Mucosa of stomach (tissue), 1 donor: ENCODE results near the gene STK32C.

ENCODE experiments used
- H3K27me3 ChIP-seq: one replicate; pipeline ENCODE4 v1.7.0; 2013; ENCODE audit warnings: mild to moderate bottlenecking, low read length; ENCODE audit not compliant: control insufficient read depth, insufficient read depth
- H3K36me3 ChIP-seq: one replicate; pipeline ENCODE4 v1.7.0; 2013; ENCODE audit warnings: low read length; ENCODE audit not compliant: control insufficient read depth, insufficient read depth
- H3K4me1 ChIP-seq: one replicate; pipeline ENCODE4 v1.7.0; 2013; ENCODE audit warnings: mild to moderate bottlenecking, low read length; ENCODE audit not compliant: control insufficient read depth, insufficient read depth
- H3K4me3 ChIP-seq: one replicate; pipeline ENCODE4 v1.7.0; 2013; ENCODE audit warnings: low read length
- H3K9ac ChIP-seq: one replicate; pipeline ENCODE4 v1.7.0; 2013; ENCODE audit warnings: mild to moderate bottlenecking, low read length, moderate library complexity
- H3K9me3 ChIP-seq: one replicate; pipeline ENCODE4 v1.7.0; 2013; ENCODE audit warnings: mild to moderate bottlenecking, low read length, moderate library complexity; ENCODE audit not compliant: control insufficient read depth
- donor health status: Pancreatic carcinoma.

The STK32C gene

GRCh38 chr10:132249226-132249724 is 58.5 kb downstream of the STK32C start:
- Histone ChIP-seq H3K36me3 (no peaks in the 10 kb centered on the region), H3K4me1 (peaks cover 8% of the 10 kb centered on the region), H3K27me3 (peaks cover 4% of the 10 kb centered on the region), H3K9ac (no peak overlapping the region), H3K4me3 (no peak overlapping the region), H3K9me3 (no peaks in the 10 kb centered on the region)

DNA sequence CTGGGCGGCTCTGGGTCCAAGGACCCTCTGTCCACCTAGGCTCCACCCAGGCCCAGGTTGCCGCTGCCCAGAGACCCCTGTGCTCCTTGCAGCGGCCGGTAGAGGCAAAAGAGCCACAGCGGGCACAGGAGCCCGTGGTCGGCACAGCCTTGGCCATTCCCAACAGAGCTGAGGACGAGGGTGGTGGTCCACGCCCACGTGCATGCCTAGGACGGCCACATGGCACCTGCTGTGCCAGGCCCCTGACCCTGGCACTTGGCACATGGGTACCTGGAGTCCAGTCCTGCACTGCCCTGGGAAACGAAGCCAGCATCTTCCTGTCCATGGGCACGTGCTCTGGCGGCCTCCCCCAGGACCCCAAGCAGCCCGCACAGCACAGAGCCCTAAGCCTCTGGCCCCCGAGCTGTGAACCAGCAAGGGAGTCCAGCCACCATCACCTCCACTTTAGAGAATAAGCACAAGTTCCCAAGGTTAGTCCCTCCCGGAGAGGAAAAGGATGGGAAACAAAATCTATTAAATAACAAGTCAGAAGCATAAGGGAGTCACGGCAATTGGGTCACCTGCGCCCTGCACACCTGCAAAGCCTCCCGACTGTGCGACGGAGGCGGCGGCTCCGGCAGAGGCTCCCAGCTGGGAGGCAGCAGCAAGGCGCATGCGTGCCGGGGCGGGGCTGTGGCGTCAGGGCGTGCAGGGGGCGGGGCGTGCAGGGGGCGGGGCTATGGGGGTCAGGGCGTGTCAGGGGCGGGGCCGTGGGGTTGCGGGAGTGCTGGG is 59.1 kb downstream of the STK32C start:
- no peak overlapping the region for H3K9ac ChIP-seq

DNA sequence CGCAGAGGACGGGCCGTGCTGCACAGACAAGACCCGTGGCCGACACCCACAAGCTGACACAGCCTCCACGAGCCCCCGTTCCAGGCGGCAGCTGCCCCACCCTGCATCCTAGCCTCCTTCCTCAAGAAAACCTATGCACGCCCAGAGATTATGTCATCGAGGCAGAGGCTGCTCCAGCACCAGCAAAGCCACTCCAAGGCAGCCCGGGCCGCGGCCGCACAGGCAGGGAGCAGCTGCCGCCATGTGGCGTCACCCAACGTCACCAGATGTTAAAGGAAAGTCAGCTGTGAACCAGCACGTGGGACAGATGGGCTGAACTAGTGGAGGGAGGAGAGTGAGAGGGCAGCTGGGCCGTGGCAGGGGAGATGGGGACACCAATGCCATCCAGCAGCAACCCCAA is 59.8 kb downstream of the STK32C start:
- H3K9me3 ChIP-seq, result no peaks in the 10 kb centered on the region
- H3K36me3 ChIP-seq, result no peaks in the 10 kb centered on the region
- peaks cover 8% of the 10 kb centered on the region for H3K4me1 ChIP-seq
- H3K9ac ChIP-seq, result no peak overlapping the region
- peaks cover 4% of the 10 kb centered on the region for H3K27me3 ChIP-seq
- no peak overlapping the region for H3K4me3 ChIP-seq

More for the DNA sequence above, 59.1 kb downstream of the STK32C start:
- Histone ChIP-seq H3K9me3 (no peaks in the 10 kb centered on the region), H3K4me1 (peaks cover 8% of the 10 kb centered on the region), H3K4me3 (no peak overlapping the region), H3K27me3 (peaks cover 4% of the 10 kb centered on the region), H3K36me3 (no peaks in the 10 kb centered on the region)

DNA sequence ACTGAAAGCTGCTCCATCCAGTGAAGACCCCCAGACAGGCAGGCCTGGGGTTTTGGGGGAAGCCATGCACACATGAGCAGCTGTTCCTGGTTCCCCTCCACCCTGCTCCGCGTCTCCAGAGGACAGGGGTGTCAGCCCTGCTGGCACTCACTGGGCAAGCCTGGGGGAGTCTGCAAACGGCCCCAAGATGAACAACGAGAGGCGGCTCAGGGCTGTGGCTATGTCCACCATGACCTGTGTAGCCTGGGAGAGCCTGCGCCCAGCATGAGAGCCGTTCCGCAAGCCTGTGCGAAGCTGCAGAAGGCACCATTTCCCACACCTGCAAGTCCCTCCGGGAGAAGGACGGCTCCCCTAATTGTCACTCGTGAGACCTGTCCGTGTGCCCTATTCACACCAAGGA is 61.5 kb downstream of the STK32C start:
- Histone ChIP-seq H3K4me3 (no peak overlapping the region), H3K27me3 (peaks cover 4% of the 10 kb centered on the region), H3K9ac (no peak overlapping the region), H3K36me3 (no peaks in the 10 kb centered on the region), H3K9me3 (no peaks in the 10 kb centered on the region), H3K4me1 (peaks cover 8% of the 10 kb centered on the region)

GRCh38 chr10:132245056-132245455 is 62.7 kb downstream of the STK32C start:
- Histone ChIP-seq H3K36me3 (no peaks in the 10 kb centered on the region), H3K9me3 (no peaks in the 10 kb centered on the region), H3K27me3 (peaks cover 4% of the 10 kb centered on the region), H3K4me3 (no peak overlapping the region), H3K4me1 (peaks cover 8% of the 10 kb centered on the region), H3K9ac (no peak overlapping the region)

DNA sequence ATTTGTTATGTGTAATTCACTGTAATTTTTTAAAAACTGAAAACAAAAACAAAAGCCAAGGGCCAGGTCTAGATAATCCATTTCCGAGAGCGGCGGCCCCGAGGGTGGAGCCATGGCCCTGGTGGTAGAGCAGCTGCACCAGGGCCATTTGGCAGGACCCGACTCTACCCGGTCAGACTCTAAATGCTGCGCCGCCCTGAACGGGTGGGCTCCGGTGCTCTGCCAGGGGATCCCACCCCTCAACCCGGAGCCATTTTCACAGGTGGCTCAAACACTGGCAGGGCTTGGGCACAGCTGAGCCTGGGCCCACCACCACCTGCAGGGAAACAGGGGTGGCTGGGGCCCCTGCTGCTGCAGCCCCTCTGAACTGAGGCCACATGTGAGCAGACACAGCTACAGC is 64.1 kb downstream of the STK32C start:
- no peak overlapping the region for H3K4me3 ChIP-seq
- no peak overlapping the region for H3K9ac ChIP-seq
- no peaks in the 10 kb centered on the region for H3K36me3 ChIP-seq
- peaks cover 4% of the 10 kb centered on the region for H3K27me3 ChIP-seq
- peaks cover 6% of the 10 kb centered on the region for H3K4me1 ChIP-seq
- H3K9me3 ChIP-seq, result no peaks in the 10 kb centered on the region

- no peak overlapping the region for H3K4me3 ChIP-seq
- peaks cover 1% of the 10 kb centered on the region for H3K4me1 ChIP-seq
- no peak overlapping the region for H3K9ac ChIP-seq
These were observed 64.6 kb downstream of the STK32C start for GRCh38 chr10:132243141-132243540.

GRCh38 chr10:132242103-132242840 is 65.5 kb downstream of the STK32C start:
- Histone ChIP-seq H3K4me3 (no peak overlapping the region), H3K4me1 (no peaks in the 10 kb centered on the region), H3K36me3 (no peaks in the 10 kb centered on the region), H3K9ac (no peak overlapping the region), H3K27me3 (peaks cover under 1% of the 10 kb centered on the region), H3K9me3 (no peaks in the 10 kb centered on the region)

More at GRCh38 chr10:132243141-132243540, 64.6 kb downstream of the STK32C start:
- Histone ChIP-seq H3K9me3 (no peaks in the 10 kb centered on the region), H3K27me3 (peaks cover 4% of the 10 kb centered on the region), H3K36me3 (no peaks in the 10 kb centered on the region)

DNA sequence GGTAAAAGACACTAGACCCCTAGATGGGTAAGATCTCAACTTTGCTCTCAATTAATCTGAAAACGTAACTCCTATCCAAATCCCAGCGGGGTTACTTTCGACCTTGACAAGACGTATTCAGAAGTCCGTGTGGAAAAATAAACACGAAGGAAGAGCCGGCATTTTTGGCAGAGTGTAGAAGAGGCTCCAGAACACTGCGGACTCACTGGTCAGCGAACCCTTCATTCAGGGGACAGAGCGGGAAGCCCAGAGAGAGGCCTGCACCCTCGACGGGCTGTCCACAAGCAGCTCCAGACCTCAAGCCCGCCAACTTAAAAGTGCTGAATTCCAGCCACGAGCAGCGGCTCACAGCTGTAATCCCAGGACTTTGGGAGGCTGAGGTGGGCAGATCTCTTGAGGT is 66.3 kb downstream of the STK32C start:
- Histone ChIP-seq H3K27me3 (no peaks in the 10 kb centered on the region), H3K9me3 (no peaks in the 10 kb centered on the region), H3K4me3 (no peak overlapping the region), H3K9ac (no peak overlapping the region), H3K4me1 (no peaks in the 10 kb centered on the region), H3K36me3 (no peaks in the 10 kb centered on the region)

DNA sequence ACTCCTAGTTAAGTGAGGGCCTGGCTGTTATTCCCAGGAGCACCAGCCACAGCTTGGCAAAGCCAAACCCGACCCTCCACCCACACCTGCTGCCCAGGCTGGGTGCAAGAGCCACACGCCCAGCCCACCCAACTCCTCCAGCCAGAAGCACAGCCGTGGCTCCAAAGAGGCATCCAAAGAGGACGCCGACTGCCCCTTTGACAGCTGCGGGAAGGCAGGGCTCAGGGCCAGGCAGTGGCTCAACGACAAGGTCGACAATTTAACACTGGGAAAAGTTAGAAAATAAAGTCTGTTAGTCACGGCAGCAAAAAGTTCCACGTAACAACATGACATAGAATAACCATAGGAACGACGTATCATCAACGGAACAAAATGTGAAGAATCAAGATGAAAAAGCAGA is 66.7 kb downstream of the STK32C start:
- Histone ChIP-seq H3K4me1 (no peaks in the 10 kb centered on the region), H3K9ac (no peak overlapping the region), H3K36me3 (no peaks in the 10 kb centered on the region), H3K4me3 (no peak overlapping the region), H3K9me3 (no peaks in the 10 kb centered on the region), H3K27me3 (no peaks in the 10 kb centered on the region)

DNA sequence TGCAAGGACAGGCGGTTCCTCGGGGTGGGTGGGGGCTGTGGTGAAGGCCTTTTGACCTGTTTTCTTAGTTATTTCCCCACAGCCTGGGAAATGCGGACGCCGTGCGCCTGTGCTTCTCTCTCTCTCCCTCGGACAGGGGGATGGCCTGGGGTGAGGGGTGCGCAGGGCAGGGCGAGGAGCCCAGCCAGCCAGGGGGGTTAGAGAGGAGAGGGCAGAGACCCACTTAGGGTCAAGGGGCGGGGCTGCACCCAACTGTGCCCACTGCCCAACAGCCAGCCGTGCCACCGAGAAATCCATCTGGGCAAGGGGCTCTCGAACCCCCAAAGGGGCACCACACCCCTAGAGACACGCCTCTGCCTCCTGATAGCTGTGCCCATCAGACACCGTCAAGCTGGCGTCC is 67.2 kb downstream of the STK32C start:
- H3K9ac ChIP-seq, result no peak overlapping the region
- H3K4me1 ChIP-seq, result no peaks in the 10 kb centered on the region
- H3K9me3 ChIP-seq, result no peaks in the 10 kb centered on the region
- no peaks in the 10 kb centered on the region for H3K36me3 ChIP-seq
- H3K4me3 ChIP-seq, result no peak overlapping the region
- no peaks in the 10 kb centered on the region for H3K27me3 ChIP-seq

DNA sequence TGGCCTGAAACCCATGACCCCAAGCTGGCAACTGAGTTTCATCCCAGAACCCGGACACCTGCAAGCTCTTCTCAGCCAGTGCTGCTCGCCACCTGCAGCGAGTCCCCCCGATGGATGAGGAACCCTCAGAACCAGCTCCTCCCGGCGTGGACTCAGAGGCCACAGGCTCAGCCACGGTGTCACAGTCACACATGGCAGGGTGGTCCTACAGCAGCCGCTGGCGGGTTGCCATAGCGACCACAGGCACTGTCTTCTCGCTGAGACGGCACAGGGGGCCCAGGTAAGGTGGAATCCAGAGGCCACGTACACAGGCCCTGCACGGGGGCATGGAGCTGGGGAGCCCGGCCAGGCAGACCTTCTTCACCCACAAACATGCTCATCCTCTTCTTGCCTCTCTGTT is 67.6 kb downstream of the STK32C start:
- no peaks in the 10 kb centered on the region for H3K4me1 ChIP-seq
- H3K4me3 ChIP-seq, result no peak overlapping the region
- no peaks in the 10 kb centered on the region for H3K9me3 ChIP-seq

More for the DNA sequence above, 67.6 kb downstream of the STK32C start:
- Histone ChIP-seq H3K36me3 (no peaks in the 10 kb centered on the region), H3K27me3 (no peaks in the 10 kb centered on the region), H3K9ac (no peak overlapping the region)
